Measurements from ENCODE around the gene SERHL2. TPM values are rescaled to one million over a fixed set of nuclear protein-coding genes. Genes with fewer than 3 reads are reported as not detected.
"Not testable (repeated sequence)": the region's sequence is repeated elsewhere in the genome, so short reads cannot be mapped to it uniquely, and the experiment has no call there.

The SERHL2 gene
- total and polyA plus RNA-seq, 2 experiments from 2014 or later, result 1.3 to 3.3 TPM

DNA sequence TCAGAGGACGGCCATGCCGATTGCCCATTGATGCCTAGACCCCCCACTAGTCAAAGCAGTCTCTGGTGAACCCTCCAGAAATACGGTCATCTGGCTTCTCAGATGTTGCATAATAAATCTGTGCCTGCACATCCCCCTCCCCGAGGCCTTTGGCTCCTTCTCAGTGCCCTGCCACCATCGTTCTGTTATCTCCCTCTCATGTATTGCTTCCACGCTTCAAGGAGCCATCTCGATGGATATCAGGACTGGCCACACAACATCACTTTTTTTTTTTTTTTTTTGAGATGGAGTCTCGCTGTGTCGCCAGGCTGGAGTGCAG lies 32.6 kb upstream of the SERHL2 start:
- H2AFZ ChIP-seq, result no peak overlapping the region
- no peaks in the 10 kb centered on the region for H3K27me3 ChIP-seq
- no peak overlapping the region for H3K4me3 ChIP-seq
- no peak overlapping the region for H3K4me2 ChIP-seq
- no peak overlapping the region for H3K27ac ChIP-seq
- H3K79me2 ChIP-seq, result peaks cover 21% of the 10 kb centered on the region
- H3K36me3 ChIP-seq (replicated peaks; ENCODE audit: insufficient read depth, low read depth), result no peaks in the 10 kb centered on the region
- H3K4me1 ChIP-seq (ENCODE audit: insufficient read depth), result peaks cover 10% of the 10 kb centered on the region
- DNase-seq (ENCODE audit: low spot score), result no peak
- TF ChIP-seq, protein P1, sequence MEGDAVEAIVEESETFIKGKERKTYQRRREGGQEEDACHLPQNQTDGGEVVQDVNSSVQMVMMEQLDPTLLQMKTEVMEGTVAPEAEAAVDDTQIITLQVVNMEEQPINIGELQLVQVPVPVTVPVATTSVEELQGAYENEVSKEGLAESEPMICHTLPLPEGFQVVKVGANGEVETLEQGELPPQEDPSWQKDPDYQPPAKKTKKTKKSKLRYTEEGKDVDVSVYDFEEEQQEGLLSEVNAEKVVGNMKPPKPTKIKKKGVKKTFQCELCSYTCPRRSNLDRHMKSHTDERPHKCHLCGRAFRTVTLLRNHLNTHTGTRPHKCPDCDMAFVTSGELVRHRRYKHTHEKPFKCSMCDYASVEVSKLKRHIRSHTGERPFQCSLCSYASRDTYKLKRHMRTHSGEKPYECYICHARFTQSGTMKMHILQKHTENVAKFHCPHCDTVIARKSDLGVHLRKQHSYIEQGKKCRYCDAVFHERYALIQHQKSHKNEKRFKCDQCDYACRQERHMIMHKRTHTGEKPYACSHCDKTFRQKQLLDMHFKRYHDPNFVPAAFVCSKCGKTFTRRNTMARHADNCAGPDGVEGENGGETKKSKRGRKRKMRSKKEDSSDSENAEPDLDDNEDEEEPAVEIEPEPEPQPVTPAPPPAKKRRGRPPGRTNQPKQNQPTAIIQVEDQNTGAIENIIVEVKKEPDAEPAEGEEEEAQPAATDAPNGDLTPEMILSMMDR (IDR thresholded peaks at IDR 0.05; ENCODE audit: poor library complexity), result no peak
- no peak for TF ChIP-seq EZH2 (IDR thresholded peaks at IDR 0.05; ENCODE audit: borderline replicate concordance)
- peaks cover 6% of the 10 kb centered on the region for H4K20me1 ChIP-seq (ENCODE audit: insufficient read depth, poor library complexity, severe bottlenecking)
- H3K9me3 ChIP-seq (ENCODE audit: low read depth), result no peaks in the 10 kb centered on the region
- 88% methylated on average over 9 of the region's 9 CpGs for WGBS (ENCODE audit: low lambda C conversion rate, missing lambda C conversion rate)
- no peaks in the 10 kb centered on the region for H3K9me2 ChIP-seq (replicated peaks; ENCODE audit: insufficient read depth)

DNA sequence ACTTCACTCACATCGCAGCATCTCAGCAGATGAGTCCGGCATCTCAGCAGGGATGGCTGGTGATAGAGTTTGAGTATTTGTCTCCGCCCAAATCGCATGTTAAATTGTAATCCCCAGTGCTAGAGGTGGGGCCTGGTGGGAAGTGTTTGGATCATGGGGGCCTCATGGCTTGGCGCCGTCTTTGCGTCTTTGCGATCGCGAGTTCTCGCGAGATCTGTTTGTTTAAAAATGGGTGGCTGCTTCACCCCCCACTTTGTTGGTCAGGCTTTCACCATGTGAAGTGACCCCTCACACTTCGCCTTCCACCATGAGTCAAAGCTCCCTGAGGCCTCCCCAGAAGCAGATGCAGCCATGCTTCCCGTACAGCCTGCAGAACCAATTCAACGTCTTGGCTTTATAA lies 31.2 kb upstream of the SERHL2 start:
- H3K4me3 ChIP-seq, result no peak overlapping the region
- H4K20me1 ChIP-seq (ENCODE audit: insufficient read depth, poor library complexity, severe bottlenecking), result no peaks in the 10 kb centered on the region
- no peak for TF ChIP-seq EZH2phosphoT487 (IDR thresholded peaks at IDR 0.05; ENCODE audit: low read depth, severe bottlenecking, unreplicated experiment)
- TF ChIP-seq, protein P1 (IDR thresholded peaks at IDR 0.05; ENCODE audit: poor library complexity), result no peak
- TF ChIP-seq EZH2 (IDR thresholded peaks at IDR 0.05; ENCODE audit: borderline replicate concordance), result no peak
- DNase-seq (ENCODE audit: low spot score), result no peak
- H3K27me3 ChIP-seq, result no peaks in the 10 kb centered on the region
- no peaks in the 10 kb centered on the region for H3K9me3 ChIP-seq (ENCODE audit: low read depth)
- no peak overlapping the region for H3K4me2 ChIP-seq
- H3K79me2 ChIP-seq, result peaks cover 14% of the 10 kb centered on the region
- no peaks in the 10 kb centered on the region for H3K36me3 ChIP-seq (replicated peaks; ENCODE audit: insufficient read depth, low read depth)
- WGBS (ENCODE audit: low lambda C conversion rate, missing lambda C conversion rate), result 94% methylated on average over 15 of the region's 15 CpGs
- H3K9me2 ChIP-seq (replicated peaks; ENCODE audit: insufficient read depth), result no peaks in the 10 kb centered on the region
- no peak overlapping the region for H3K27ac ChIP-seq
- H2AFZ ChIP-seq, result no peak overlapping the region
- H3K4me1 ChIP-seq (ENCODE audit: insufficient read depth), result peaks cover 10% of the 10 kb centered on the region

DNA sequence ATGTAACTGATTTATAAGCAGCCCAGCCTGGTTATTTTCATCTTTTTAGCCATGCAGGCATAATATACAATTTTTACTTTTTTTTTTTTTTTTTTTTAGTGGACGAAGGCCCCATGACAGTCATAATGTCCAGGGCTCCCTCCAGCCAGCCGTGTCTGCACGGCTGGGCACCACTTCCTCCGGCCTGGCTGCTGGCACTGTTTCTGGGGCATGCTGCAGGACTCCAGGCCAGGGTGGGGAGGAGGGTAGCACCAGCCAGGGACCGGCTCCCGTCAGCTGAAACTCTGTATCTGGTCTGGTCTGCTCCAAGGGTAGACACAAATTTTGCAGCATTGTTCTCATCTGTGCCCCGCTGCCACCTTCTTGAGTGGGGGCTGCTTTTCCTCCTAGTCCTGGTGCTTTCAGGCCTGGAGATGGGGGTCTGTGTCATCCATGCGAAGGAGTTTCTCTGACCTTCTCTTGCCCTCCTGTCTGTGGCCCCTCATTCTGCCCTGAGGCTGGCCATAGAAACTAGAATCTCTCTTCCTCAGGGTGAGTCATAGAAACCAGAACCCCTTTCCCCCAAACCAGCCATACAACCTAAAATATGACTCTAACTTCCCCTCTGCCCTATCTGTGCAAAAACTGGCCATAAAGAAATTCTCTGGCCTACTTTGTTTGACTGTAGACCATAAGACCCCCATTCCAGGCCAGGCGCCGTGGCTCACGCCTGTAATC lies 25.0 kb upstream of the SERHL2 start:
- H3K27ac ChIP-seq, result peak overlapping the region; percentile 42
- TF ChIP-seq, protein P1 (IDR thresholded peaks at IDR 0.05; ENCODE audit: poor library complexity), result no peak
- TF ChIP-seq EZH2 (IDR thresholded peaks at IDR 0.05; ENCODE audit: borderline replicate concordance) (no peak), EZH2phosphoT487 (IDR thresholded peaks at IDR 0.05; ENCODE audit: low read depth, severe bottlenecking, unreplicated experiment) (no peak)
- WGBS (ENCODE audit: low lambda C conversion rate, missing lambda C conversion rate), result 84% methylated on average over 11 of the region's 11 CpGs

DNA sequence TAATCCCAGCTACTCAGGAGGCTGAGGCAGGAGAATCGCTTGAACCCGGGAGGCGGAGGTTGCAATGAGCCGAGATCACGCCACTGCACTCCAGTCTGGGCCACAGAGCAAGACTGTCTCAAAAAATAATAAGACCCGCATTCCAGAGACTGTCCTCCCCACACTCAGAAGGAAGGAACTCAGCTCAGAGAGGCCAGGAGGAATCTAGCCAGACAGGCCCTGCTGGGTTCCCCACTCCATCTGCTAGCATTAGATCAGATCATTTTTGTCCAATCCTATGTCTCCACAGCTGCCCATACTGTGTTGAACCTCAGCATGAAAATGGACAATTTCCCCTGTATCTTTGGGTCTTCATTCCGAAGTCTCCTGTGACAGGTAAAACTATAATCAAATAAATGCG lies 24.3 kb upstream of the SERHL2 start:
- H2AFZ ChIP-seq; H3K27me3 ChIP-seq; DNase-seq (ENCODE audit: low spot score); H3K4me3 ChIP-seq; H3K36me3 ChIP-seq (replicated peaks; ENCODE audit: insufficient read depth, low read depth); H4K20me1 ChIP-seq (ENCODE audit: insufficient read depth, poor library complexity, severe bottlenecking); H3K9me2 ChIP-seq (replicated peaks; ENCODE audit: insufficient read depth); H3K9me3 ChIP-seq (ENCODE audit: low read depth); H3K79me2 ChIP-seq; H3K4me1 ChIP-seq (ENCODE audit: insufficient read depth); H3K4me2 ChIP-seq: not testable (repeated sequence)
- H3K27ac ChIP-seq, result peak overlapping the region; percentile 79
- 89% methylated on average over 8 of the region's 8 CpGs for WGBS (ENCODE audit: low lambda C conversion rate, missing lambda C conversion rate)

More for the DNA sequence above, 25.0 kb upstream of the SERHL2 start:
- Histone ChIP-seq H2AFZ (no peak overlapping the region), H4K20me1 (ENCODE audit: insufficient read depth, poor library complexity, severe bottlenecking) (no peaks in the 10 kb centered on the region), H3K9me2 (replicated peaks; ENCODE audit: insufficient read depth) (no peaks in the 10 kb centered on the region), H3K36me3 (replicated peaks; ENCODE audit: insufficient read depth, low read depth) (no peaks in the 10 kb centered on the region), H3K4me2 (no peak overlapping the region), H3K4me3 (no peak overlapping the region), H3K79me2 (no peaks in the 10 kb centered on the region), H3K4me1 (ENCODE audit: insufficient read depth) (no peaks in the 10 kb centered on the region), H3K9me3 (ENCODE audit: low read depth) (no peaks in the 10 kb centered on the region), H3K27me3 (no peaks in the 10 kb centered on the region)
- DNase-seq (ENCODE audit: low spot score), result no peak

- not testable (repeated sequence) for H2AFZ ChIP-seq; H3K27ac ChIP-seq; H3K9me2 ChIP-seq (replicated peaks; ENCODE audit: insufficient read depth); H3K4me1 ChIP-seq (ENCODE audit: insufficient read depth); H3K4me2 ChIP-seq; H3K36me3 ChIP-seq (replicated peaks; ENCODE audit: insufficient read depth, low read depth); H3K27me3 ChIP-seq; H4K20me1 ChIP-seq (ENCODE audit: insufficient read depth, poor library complexity, severe bottlenecking); H3K9me3 ChIP-seq (ENCODE audit: low read depth); H3K79me2 ChIP-seq; H3K4me3 ChIP-seq; DNase-seq (ENCODE audit: low spot score)
- 91% methylated on average over 24 of the region's 24 CpGs for WGBS (ENCODE audit: low lambda C conversion rate, missing lambda C conversion rate)
Measured at GRCh38 chr22:42531401-42532084, 22.2 kb upstream of the SERHL2 start.
